Measurements from ENCODE around the gene AP4M1.

DNA sequence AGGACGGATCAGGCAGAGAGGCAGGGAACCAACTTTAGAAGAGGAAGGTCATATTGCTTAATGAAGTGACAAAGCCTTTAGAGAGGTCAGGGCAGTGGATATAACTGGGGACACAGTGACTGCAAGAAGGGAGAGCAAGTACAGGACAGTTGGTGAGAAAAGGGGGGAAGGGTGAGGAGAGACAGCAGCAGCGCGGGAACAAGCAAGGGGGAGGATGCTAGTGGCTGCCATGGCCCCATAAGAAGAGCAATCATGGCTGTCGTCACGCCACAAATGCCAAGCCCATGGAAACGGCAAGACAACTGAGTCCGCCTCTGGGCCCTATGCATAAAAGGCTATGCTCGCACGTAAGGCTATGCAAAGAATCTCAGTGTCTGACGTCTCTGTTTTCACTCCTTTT, 29.0 kb upstream of the AP4M1 start:
- TF ChIP-seq POLR2A (IDR thresholded peaks at IDR 0.05) (no peak), EP300 (IDR thresholded peaks at IDR 0.05) (no peak)
- TF ChIP-seq, protein P1, sequence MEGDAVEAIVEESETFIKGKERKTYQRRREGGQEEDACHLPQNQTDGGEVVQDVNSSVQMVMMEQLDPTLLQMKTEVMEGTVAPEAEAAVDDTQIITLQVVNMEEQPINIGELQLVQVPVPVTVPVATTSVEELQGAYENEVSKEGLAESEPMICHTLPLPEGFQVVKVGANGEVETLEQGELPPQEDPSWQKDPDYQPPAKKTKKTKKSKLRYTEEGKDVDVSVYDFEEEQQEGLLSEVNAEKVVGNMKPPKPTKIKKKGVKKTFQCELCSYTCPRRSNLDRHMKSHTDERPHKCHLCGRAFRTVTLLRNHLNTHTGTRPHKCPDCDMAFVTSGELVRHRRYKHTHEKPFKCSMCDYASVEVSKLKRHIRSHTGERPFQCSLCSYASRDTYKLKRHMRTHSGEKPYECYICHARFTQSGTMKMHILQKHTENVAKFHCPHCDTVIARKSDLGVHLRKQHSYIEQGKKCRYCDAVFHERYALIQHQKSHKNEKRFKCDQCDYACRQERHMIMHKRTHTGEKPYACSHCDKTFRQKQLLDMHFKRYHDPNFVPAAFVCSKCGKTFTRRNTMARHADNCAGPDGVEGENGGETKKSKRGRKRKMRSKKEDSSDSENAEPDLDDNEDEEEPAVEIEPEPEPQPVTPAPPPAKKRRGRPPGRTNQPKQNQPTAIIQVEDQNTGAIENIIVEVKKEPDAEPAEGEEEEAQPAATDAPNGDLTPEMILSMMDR (IDR thresholded peaks at IDR 0.05): no peak
